Stimulated activated CD8-positive, alpha-beta memory T cell treated with anti-CD3 and anti-CD28 coated beads, Interleukin-7, amount 100 ng/mL, for 4 hours (primary cell): ENCODE measurements around the gene DNM3.

Experiments
- DNase-seq, 2 donors: peaks; one replicate each; pipeline ENCODE4 v3.0.0-alpha.2; 2020; ENCODE audit warnings: low read depth in 2 of 2

The DNM3 gene

GRCh38 chr1:172140591-172140990, 299.3 kb downstream of the DNM3 start:
- DNase-seq, result no peak

GRCh38 chr1:172141341-172141881, 300.1 kb downstream of the DNM3 start:
- DNase-seq, result no peak

- DNase-seq, result no peak
These were observed 301.0 kb downstream of the DNM3 start for GRCh38 chr1:172142324-172142723.

- DNase-seq, result no peak
These were observed 302.2 kb downstream of the DNM3 start for GRCh38 chr1:172143384-172144055.

- no peak for DNase-seq
These were observed 303.3 kb downstream of the DNM3 start for GRCh38 chr1:172144445-172145061.

GRCh38 chr1:172145231-172145651, 303.9 kb downstream of the DNM3 start:
- no peak for DNase-seq

GRCh38 chr1:172145656-172146055, 304.4 kb downstream of the DNM3 start:
- no peak for DNase-seq

- DNase-seq, result no peak
These were observed 305.0 kb downstream of the DNM3 start for GRCh38 chr1:172146141-172146850.

- DNase-seq, result no peak
These were observed 306.2 kb downstream of the DNM3 start for GRCh38 chr1:172147541-172147940.

GRCh38 chr1:172148213-172148612, 306.9 kb downstream of the DNM3 start:
- DNase-seq, result no peak

GRCh38 chr1:172148707-172149106, 307.4 kb downstream of the DNM3 start:
- no peak for DNase-seq

GRCh38 chr1:172149346-172149745, 308.0 kb downstream of the DNM3 start:
- DNase-seq, result no peak

GRCh38 chr1:172154551-172154950, 313.3 kb downstream of the DNM3 start:
- DNase-seq, result no peak

GRCh38 chr1:172155766-172156165, 314.5 kb downstream of the DNM3 start:
- DNase-seq, result no peak

- DNase-seq, result no peak
These were observed 320.9 kb downstream of the DNM3 start for GRCh38 chr1:172162236-172162635.

GRCh38 chr1:172163498-172164215, 322.4 kb downstream of the DNM3 start:
- no peak for DNase-seq

GRCh38 chr1:172165403-172165802, 324.1 kb downstream of the DNM3 start:
- DNase-seq, result no peak

- no peak for DNase-seq
These were observed 326.7 kb downstream of the DNM3 start for GRCh38 chr1:172167796-172168596.

- no peak for DNase-seq
These were observed 327.2 kb downstream of the DNM3 start for GRCh38 chr1:172168597-172168872.

GRCh38 chr1:172169836-172170235, 328.5 kb downstream of the DNM3 start:
- no peak for DNase-seq

GRCh38 chr1:172172352-172172831, 331.1 kb downstream of the DNM3 start:
- no peak for DNase-seq
